ENCODE data around the gene ERVMER34-1. TPM values are rescaled to one million over a fixed set of nuclear protein-coding genes. Genes with fewer than 3 reads are reported as not detected.
A peak's percentile ranks its signal among the peaks of the same experiment; 100 is the strongest.

Gene ERVMER34-1, protein sequence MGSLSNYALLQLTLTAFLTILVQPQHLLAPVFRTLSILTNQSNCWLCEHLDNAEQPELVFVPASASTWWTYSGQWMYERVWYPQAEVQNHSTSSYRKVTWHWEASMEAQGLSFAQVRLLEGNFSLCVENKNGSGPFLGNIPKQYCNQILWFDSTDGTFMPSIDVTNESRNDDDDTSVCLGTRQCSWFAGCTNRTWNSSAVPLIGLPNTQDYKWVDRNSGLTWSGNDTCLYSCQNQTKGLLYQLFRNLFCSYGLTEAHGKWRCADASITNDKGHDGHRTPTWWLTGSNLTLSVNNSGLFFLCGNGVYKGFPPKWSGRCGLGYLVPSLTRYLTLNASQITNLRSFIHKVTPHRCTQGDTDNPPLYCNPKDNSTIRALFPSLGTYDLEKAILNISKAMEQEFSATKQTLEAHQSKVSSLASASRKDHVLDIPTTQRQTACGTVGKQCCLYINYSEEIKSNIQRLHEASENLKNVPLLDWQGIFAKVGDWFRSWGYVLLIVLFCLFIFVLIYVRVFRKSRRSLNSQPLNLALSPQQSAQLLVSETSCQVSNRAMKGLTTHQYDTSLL
- total RNA-seq: 3.5 and 4.0 TPM in 2 replicates

- Histone ChIP-seq H3K36me3 (ENCODE audit: control insufficient read depth, insufficient read depth, low read length) (no peaks in the 10 kb centered on the region), H3K27me3 (ENCODE audit: control insufficient read depth, insufficient read depth, low read length) (peaks cover 2% of the 10 kb centered on the region), H3K4me3 (ENCODE audit: low read depth, low read length) (peak within 1 kb of the TSS; percentile 42)
- TF ChIP-seq, protein P1, sequence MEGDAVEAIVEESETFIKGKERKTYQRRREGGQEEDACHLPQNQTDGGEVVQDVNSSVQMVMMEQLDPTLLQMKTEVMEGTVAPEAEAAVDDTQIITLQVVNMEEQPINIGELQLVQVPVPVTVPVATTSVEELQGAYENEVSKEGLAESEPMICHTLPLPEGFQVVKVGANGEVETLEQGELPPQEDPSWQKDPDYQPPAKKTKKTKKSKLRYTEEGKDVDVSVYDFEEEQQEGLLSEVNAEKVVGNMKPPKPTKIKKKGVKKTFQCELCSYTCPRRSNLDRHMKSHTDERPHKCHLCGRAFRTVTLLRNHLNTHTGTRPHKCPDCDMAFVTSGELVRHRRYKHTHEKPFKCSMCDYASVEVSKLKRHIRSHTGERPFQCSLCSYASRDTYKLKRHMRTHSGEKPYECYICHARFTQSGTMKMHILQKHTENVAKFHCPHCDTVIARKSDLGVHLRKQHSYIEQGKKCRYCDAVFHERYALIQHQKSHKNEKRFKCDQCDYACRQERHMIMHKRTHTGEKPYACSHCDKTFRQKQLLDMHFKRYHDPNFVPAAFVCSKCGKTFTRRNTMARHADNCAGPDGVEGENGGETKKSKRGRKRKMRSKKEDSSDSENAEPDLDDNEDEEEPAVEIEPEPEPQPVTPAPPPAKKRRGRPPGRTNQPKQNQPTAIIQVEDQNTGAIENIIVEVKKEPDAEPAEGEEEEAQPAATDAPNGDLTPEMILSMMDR (IDR thresholded peaks at IDR 0.05; ENCODE audit: insufficient read depth, low read length, poor library complexity, severe bottlenecking): no peak
- no peak for DNase-seq (ENCODE audit: low read depth)
Observed at GRCh38 chr4:52750819-52751486, at the start of gene ERVMER34-1. ERVMER34-1 (minus strand) TSS chr4:52751425; CDS start chr4:52745520, 5,905 bp downstream.

DNA sequence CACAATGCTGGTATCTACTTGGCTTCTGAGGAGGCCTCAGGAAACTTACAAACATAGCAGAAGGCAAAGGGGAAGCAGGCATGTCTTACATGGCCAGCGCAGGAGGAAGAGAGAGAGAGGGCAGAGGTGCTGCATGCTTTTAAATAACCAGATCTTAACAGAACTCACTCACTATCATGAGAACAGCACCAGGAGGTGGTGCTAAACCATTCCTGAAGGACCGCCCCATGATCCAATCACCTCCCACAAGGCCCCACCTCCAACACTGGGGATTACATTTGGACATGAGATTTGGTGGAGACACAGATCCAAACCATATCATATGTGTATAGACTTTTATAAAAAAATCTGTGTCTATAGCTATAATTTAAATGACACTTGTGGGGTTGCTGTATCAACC, 48.6 kb upstream of the ERVMER34-1 start:
- H3K27me3 ChIP-seq (ENCODE audit: control insufficient read depth, insufficient read depth, low read length): no peaks in the 10 kb centered on the region
- H3K4me3 ChIP-seq (ENCODE audit: low read depth, low read length): no peak overlapping the region
- H3K36me3 ChIP-seq (ENCODE audit: control insufficient read depth, insufficient read depth, low read length): no peaks in the 10 kb centered on the region
- TF ChIP-seq, protein P1 (IDR thresholded peaks at IDR 0.05; ENCODE audit: insufficient read depth, low read length, poor library complexity, severe bottlenecking): no peak
- no peak for DNase-seq (ENCODE audit: low read depth)

DNA sequence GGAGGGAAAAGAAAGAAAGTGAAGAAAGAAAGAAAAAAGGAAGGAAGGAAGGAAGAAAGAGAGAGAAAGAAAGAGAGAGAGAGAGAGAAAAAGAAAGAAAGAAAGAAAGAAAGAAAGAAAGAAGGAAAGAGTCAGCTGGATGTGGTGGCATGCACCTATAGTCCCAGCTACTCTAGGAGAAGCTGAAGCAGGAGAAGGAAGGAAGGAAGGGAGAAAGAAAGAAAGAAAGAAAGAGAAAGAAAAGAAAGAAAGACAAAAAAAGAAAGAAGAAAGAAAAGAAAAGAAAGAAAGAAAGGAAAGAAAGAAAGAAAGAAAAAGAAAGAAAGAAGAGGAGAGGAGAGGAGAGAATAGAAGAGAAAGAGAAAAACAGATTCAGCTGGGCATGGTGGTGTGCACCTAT, 44.3 kb upstream of the ERVMER34-1 start:
- no peaks in the 10 kb centered on the region for H3K27me3 ChIP-seq (ENCODE audit: control insufficient read depth, insufficient read depth, low read length)
- TF ChIP-seq, protein P1 (IDR thresholded peaks at IDR 0.05; ENCODE audit: insufficient read depth, low read length, poor library complexity, severe bottlenecking): no peak
- no peak for DNase-seq (ENCODE audit: low read depth)
- H3K4me3 ChIP-seq (ENCODE audit: low read depth, low read length): no peak overlapping the region
- H3K36me3 ChIP-seq (ENCODE audit: control insufficient read depth, insufficient read depth, low read length): no peaks in the 10 kb centered on the region

DNA sequence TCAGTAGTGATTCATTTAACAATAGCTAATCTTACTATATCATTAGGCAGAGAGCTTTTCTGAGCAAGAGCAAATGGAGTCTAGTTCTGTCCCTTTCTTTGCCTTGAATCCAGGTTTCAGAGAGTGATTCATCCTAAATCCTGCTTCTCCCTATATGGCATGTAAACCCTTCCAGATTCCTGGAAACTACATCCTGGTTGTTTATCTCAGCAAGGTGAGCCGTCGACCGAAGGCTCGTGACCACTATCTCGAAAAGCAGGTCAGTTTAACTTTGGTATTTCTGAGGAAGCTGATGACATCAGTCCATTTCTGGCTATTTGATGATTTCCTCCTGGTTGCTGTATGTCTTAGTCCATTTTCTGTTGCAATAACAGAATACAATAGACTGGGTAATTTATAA, 40.7 kb upstream of the ERVMER34-1 start:
- TF ChIP-seq, protein P1 (IDR thresholded peaks at IDR 0.05; ENCODE audit: insufficient read depth, low read length, poor library complexity, severe bottlenecking): no peak
- DNase-seq (ENCODE audit: low read depth): no peak

GRCh38 chr4:52789774-52790173, 38.5 kb upstream of the ERVMER34-1 start:
- TF ChIP-seq, protein P1 (IDR thresholded peaks at IDR 0.05; ENCODE audit: insufficient read depth, low read length, poor library complexity, severe bottlenecking): no peak
- no peak for DNase-seq (ENCODE audit: low read depth)
- no peaks in the 10 kb centered on the region for H3K27me3 ChIP-seq (ENCODE audit: control insufficient read depth, insufficient read depth, low read length)

More for the DNA sequence above, 40.7 kb upstream of the ERVMER34-1 start:
- Histone ChIP-seq H3K36me3 (ENCODE audit: control insufficient read depth, insufficient read depth, low read length) (no peaks in the 10 kb centered on the region), H3K4me3 (ENCODE audit: low read depth, low read length) (no peak overlapping the region), H3K27me3 (ENCODE audit: control insufficient read depth, insufficient read depth, low read length) (no peaks in the 10 kb centered on the region)

More at GRCh38 chr4:52789774-52790173, 38.5 kb upstream of the ERVMER34-1 start:
- Histone ChIP-seq H3K4me3 (ENCODE audit: low read depth, low read length) (no peak overlapping the region), H3K36me3 (ENCODE audit: control insufficient read depth, insufficient read depth, low read length) (no peaks in the 10 kb centered on the region)
